ENCODE results near the gene NCAM1.
"Not testable (repeated sequence)": the region's sequence is repeated elsewhere in the genome, so short reads cannot be mapped to it uniquely, and the experiment has no call there.

The NCAM1 gene

GRCh38 chr11:112961146-112961668 is at the start of gene NCAM1:
Gene NCAM1 (plus strand): TSS chr11:112961420.
- peak in 1 of 2 experiments; percentile 9 for DNase-seq

- no peak for DNase-seq
Observed at GRCh38 chr11:112922606-112923005, 38.6 kb upstream of the NCAM1 start.

DNA sequence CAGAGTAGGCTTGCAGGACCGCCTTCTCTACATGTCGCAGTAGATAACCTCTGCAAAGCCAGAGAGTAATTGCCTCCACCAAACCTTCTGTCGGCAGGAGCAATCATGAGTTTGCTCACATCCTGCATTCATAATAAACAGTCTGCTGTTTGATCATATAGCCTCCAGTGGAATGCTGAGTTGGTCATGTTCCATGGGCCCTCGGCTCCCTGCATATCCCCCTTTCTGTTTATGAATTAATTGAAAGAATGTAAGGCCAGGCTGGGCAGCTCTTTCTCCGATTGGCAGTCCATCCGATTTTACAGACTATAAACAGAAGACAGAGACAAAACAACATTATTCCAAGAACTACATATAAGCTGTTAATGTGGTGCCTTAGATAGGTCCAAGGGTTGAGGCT is 36.4 kb upstream of the NCAM1 start:
- DNase-seq, result not testable (repeated sequence)

DNA sequence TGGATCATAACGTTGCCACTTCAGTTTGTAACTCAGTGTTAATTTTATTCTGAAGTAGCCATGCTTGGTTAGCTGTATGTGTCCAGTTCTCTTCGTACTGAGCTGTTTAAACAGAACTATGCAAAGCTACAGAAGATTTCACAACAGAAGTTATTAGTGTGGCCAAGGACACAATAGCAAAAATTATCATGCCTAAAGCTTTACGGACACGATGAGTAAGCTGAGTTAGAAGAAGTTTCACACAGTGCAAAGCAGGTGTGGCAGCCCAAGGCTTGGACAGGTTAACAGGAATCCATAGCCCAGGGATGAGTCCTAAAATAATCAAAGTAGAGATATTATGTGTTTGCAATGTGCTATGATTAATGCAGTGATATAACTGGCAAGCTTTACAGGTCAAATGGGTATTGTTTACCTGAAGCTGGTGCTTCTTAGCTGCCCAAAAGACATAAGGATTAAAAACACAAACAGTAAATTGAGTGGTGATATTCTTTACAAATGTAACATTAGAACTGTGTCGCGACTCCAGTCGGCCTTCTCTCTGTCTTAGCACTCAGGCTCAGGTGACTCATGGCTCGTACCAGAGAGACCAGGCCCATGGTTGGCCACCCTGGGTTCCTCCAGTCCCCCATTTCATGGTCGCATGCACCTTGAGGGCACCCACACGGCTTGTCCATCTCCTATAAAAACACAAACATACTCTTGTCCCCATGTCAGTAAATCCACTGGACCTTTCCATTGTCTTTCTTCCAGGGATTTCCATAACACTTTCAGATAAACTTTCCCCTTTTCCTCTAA is 35.5 kb upstream of the NCAM1 start:
- DNase-seq, result no peak

DNA sequence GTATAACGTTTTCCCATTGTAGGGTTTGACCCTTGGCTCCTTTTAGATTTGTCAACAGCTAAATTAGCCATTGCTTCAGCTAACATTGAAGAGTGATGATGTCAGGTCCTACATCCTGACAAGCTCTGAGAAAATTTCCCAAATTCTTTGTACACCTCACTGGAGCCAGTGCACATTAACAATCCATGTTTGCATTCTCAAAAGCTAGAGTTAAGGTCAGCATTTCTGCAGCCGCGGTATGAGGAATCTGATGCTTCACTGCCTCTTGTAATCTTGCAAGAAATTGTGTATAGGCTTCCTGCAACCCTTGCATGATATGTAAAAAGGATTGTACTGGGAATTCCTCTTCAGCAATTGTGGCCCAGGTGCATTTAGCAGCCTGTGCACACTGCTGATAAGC is 33.1 kb upstream of the NCAM1 start:
- no peak for DNase-seq

- DNase-seq, result no peak
Observed at GRCh38 chr11:112929432-112929831, 31.8 kb upstream of the NCAM1 start.

DNA sequence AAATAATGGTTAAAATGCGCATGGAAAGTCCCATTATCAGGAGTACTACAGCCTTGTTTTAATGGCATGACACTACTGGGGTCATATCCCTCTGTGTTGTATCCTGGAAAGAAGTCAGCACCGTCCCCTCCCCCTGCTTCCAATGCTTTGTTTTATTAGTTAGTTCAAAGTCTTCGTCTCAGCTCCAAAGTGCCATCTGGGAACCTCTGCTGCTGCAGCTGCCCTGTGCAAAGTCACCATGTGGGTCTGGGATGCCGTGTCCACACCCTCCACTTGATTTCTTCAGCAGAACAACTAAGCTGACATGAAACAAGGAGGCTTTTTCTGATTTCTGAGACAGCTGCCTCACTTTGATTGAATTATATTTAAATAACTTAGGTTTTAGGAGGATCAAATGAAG is 29.5 kb upstream of the NCAM1 start:
- DNase-seq, result no peak

DNA sequence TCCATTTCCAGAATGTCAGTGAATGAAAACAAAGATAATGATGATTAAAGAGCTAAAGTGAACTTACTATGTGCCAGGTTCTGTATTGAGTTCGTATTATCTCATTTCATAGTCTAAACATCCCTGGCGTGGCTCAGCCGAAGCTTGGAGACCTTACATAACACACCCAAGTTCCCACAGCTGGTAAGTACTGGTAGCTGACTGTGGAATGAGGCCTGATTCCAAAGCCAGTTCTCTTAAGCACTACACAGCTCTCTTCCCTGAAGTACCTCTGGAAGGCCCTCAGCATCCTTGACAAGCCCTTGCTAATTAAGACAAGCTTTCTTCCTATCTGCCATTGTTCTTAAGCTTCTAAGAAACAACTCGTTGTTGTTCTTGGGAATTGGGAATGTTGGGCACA is 28.6 kb upstream of the NCAM1 start:
- DNase-seq, result no peak

GRCh38 chr11:112933970-112934369 is 27.2 kb upstream of the NCAM1 start:
- DNase-seq, result no peak

DNA sequence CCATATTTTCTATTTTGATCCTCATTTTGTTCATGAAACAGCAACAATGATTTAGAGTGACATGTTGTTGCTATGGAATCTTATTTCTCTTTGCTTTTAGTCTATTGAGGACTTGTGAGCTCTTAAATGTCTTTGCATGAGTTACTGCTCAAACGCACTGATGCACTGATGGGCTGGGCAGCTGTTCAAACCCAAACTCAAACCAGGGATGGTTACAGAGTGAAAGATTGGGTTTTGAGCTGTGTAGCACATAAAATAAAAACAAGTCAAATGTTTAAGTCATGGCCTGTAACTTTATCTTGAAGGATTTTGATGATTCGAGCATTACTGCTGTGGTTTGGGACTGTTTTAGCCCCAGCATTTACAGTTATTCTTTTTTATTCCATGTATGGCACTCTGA is 20.1 kb upstream of the NCAM1 start:
- DNase-seq, result no peak

- no peak for DNase-seq
Observed at GRCh38 chr11:112942966-112943643, 18.1 kb upstream of the NCAM1 start.

DNA sequence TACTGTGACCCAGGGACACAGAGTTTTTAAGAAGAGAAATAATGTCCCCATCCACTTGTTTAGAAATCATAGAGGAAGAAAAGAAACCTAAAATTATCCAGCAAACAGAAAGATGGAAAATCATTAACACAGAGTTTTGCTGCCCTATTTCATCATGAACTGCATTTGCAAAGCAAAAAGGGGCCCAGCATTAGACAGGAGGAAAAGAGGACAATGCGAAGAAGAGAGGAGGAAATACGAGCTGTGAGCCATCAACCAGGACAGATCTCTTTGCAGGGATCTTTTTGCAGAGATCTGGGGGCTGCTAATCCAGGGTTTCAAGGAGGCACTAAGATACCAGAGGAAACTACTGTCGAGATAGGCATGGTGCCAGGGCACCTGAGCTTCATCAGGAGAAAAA is 14.4 kb upstream of the NCAM1 start:
- DNase-seq, result no peak

- DNase-seq, result no peak
Observed at GRCh38 chr11:112949781-112950575, 11.2 kb upstream of the NCAM1 start.

DNA sequence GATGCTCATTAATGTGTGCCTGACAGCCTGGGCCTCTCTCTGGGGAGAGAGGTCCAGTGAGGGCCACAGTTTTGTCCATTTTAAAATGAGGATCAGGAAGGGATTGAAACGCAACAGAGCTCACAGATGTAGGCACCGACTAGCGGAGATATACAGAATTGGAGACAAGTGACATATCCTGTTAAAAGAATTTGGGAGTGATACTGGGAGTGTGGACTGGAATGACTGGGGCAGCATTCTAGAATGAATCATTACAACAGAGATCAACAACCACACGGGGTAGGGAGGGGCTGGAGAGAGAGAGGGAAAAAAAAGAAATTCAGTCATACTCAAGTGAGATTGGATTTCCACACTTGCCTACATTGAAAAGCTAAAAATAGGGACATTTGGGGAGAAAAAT is 2.5 kb upstream of the NCAM1 start:
- DNase-seq, result no peak

GRCh38 chr11:112961751-112962578 is 745 bp downstream of the NCAM1 start:
- DNase-seq, result no peak

DNA sequence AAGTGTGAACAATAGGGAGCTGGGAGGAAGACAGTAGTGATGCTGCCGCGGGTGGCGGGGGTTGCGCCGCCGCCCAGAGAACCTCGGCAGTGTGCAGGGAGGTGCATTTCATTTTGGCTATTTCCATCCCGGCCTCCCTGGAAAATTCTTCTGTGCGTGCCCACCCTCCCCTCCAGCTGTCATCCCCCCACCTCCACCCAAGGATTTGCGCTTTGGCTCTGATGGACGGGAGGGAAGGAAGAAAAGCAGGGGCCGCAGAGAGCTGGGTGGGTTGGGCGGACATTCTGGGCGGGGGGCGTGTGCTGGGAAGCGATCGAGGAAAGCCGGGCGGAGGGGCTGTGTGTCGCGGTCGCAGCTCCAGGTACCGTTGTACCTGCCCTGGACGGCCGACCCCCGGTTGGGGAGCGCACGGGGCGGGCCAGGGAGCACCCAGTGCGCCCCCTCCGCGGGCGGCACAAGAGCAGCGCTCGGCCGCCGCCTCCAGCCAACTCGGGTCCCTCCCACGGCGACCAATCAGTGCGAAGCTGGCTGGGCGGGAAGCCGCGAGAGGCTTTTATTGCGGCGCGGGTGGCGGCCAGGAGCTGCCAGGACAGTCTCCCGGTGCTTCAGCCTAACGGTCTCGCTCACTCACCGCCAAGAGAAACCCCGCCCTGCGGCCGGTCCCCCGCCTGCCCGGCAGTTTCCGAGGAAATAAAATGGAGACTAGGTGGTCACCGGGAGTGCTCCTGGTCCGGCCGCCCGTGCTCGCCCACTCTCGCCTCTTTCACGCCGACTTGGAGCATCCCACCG is 1.6 kb downstream of the NCAM1 start:
- no peak for DNase-seq

GRCh38 chr11:112963368-112963955 is 2.2 kb downstream of the NCAM1 start:
- DNase-seq, result no peak

GRCh38 chr11:112965656-112966055 is 4.4 kb downstream of the NCAM1 start:
- DNase-seq, result no peak

DNA sequence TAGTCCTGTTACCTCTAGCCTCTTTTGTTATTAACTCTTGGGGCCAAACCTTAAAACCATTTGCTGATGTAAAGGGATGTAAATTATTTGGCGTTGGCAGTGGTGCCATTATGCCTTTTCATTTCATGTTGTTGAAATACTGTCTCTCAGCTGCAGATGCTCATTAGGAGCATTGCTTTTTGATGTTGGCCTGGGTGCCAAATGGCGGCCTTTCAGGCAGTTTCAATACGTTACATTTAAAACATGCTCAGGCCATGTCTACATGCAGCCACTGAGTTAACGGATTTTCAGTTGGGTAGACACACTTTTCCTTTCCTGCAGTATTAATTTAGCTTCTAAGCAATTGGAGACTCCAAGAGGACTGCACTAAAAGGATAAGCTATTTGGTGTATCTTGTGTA is 5.3 kb downstream of the NCAM1 start:
- no peak for DNase-seq

DNA sequence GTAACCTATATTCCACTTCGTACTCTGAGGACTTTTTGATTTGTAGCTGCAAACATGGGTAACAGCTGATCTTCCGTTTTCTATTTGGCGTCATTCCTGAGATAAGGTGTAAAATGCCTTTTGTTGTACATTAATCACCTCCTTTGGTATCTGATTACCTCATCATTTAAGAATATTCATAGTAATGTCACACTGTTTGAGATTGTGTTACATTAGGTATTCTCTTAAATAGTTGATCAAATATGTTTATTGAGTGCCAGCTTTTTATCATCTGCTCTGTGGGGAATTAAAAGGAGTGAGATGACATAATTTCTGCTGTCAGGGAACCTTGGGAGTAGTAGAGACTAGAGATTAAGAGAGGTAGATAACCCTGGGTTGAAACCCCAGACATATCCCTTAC is 5.9 kb downstream of the NCAM1 start:
- no peak for DNase-seq

Data from stimulated activated CD4-positive, alpha-beta T cell treated with anti-CD3 and anti-CD28 coated beads, Interleukin-4, amount 100 ng/mL, for 4 hours (primary cell).